22Rv1 (cell line): ENCODE measurements around the gene EVI5L.

Source experiments
- CTCF ChIP-seq: fragments of 450-650 bp; IDR thresholded peaks from 2 replicates; pipeline ENCODE4 v1.5.1; 2017; ENCODE audit warnings: mild to moderate bottlenecking
- ZFX ChIP-seq: fragments of 450-650 bp; IDR thresholded peaks from 2 replicates; pipeline ENCODE4 v1.6.1; 2017; ENCODE audit warnings: antibody characterized with exemption, borderline replicate concordance

- TF ChIP-seq CTCF (no peak), ZFX (no peak)
Observed at GRCh38 chr19:7829166-7829520, 875 bp upstream of the EVI5L start.
